A549 (cell line): ENCODE measurements around the gene IL1B. TPM values are rescaled to one million over a fixed set of nuclear protein-coding genes. Genes with fewer than 3 reads are reported as not detected.
A peak's percentile ranks its signal among the peaks of the same experiment; 100 is the strongest.

Experiments
- ATAC-seq, 2 experiments: fragments of 200-7000 bp in 1 of 2; fragments of >200 bp in 1 of 2; cut with Nextera tagmentation in 1 of 2; cut with Tn5 transposase in 1 of 2; 3 replicates each; pipeline versions ENCODE4 v1.8.0 to v1.9.1; 2018 to 2020; ENCODE audit warnings: mild to moderate bottlenecking in 1 of 2, moderate library complexity in 1 of 2
- CTCF ChIA-PET: fragments of 300-600 bp; sonication (Branson Sonifier 250); formaldehyde crosslinking; extraction: SDS; loops from one replicate; lab custom pipeline; 2021; ENCODE audit warnings: antibody characterized with exemption, inconsistent platforms; lab: Yijun Ruan, JAX
- POLR2A ChIA-PET: fragments of 350-600 bp; formaldehyde crosslinking; extraction: SDS; loops from one replicate; lab custom pipeline; 2021; ENCODE audit warnings: antibody characterized with exemption, inconsistent platforms; lab: Yijun Ruan, JAX
- DNase-seq, 2 experiments: peaks; one replicate each; pipeline versions ENCODE4 v3.0.0 to v3.0.0-alpha.2; 2011 to 2016; ENCODE audit warnings: low read depth in 1 of 2, low spot score in 1 of 2
- FAIRE-seq: peaks from 2 replicates; lab custom pipeline; 2011; peaks lifted over from hg19 to GRCh38; lab: Jason Lieb, UNC
- H3K27ac ChIP-seq, 2 experiments: fragments of >200 bp; sonication (Bioruptor Twin); formaldehyde crosslinking; 3 replicates each; pipeline ENCODE4 v1.5.1; 2016 to 2017
- H3K4me1 ChIP-seq: fragments of >200 bp; sonication (Bioruptor Twin); formaldehyde crosslinking; 3 replicates; pipeline ENCODE4 v1.6.1; 2016
- H3K4me2 ChIP-seq: fragments of >200 bp; sonication (Bioruptor Twin); formaldehyde crosslinking; 3 replicates; pipeline ENCODE4 v1.6.1; 2016
- H3K4me3 ChIP-seq: fragments of >200 bp; sonication (Bioruptor Twin); formaldehyde crosslinking; 3 replicates; pipeline ENCODE4 v1.5.1; 2016
- H3K9me3 ChIP-seq: fragments of >200 bp; sonication (Bioruptor Twin); formaldehyde crosslinking; 3 replicates; pipeline ENCODE4 v1.6.1; 2016
- CBX2 ChIP-seq: fragments of 200-600 bp; sonication (generic); IDR thresholded peaks from 2 replicates; pipeline ENCODE4 v1.6.1; 2016; ENCODE audit warnings: low read depth, mild to moderate bottlenecking, borderline replicate concordance
- CEBPB ChIP-seq, 2 experiments: fragments of >200 bp in 1 of 2; sonication (Bioruptor Twin) in 1 of 2; formaldehyde crosslinking in 1 of 2; IDR thresholded peaks; 2 replicates each; pipeline ENCODE4 v1.6.1; 2012 to 2016
- EHF ChIP-seq: fragments of 250-450 bp; sonication (Bioruptor Pico); IDR thresholded peaks from 2 replicates; pipeline ENCODE4 v1.5.0; 2020; ENCODE audit warnings: mild to moderate bottlenecking
- ESRRA ChIP-seq: fragments of 150-350 bp; IDR thresholded peaks from 2 replicates; pipeline ENCODE4 v1.6.1; 2014; ENCODE audit warnings: mild to moderate bottlenecking, low read length, borderline replicate concordance
- GATA3 ChIP-seq: IDR thresholded peaks from 2 replicates; pipeline ENCODE4 v1.6.1; 2012; ENCODE audit warnings: borderline replicate concordance
- HDAC2 ChIP-seq: fragments of 200-600 bp; sonication (generic); IDR thresholded peaks from 2 replicates; pipeline ENCODE4 v1.6.1; 2016
- JUN ChIP-seq, 2 experiments: fragments of >200 bp; sonication (Bioruptor Twin); formaldehyde crosslinking; IDR thresholded peaks; 2 replicates in 1 of 2; 3 replicates in 1 of 2; pipeline ENCODE4 v1.6.1; 2016 to 2017
- JUNB ChIP-seq: fragments of >200 bp; sonication (Bioruptor Twin); formaldehyde crosslinking; IDR thresholded peaks from 2 replicates; pipeline ENCODE4 v1.6.1; 2016
- KDM5A ChIP-seq: fragments of 200-600 bp; sonication (generic); IDR thresholded peaks from 2 replicates; pipeline ENCODE4 v1.6.1; 2016; ENCODE audit warnings: antibody characterized with exemption, mild to moderate bottlenecking
- MAFK ChIP-seq: fragments of 450-650 bp; IDR thresholded peaks from 2 replicates; pipeline ENCODE4 v1.6.1; 2014; ENCODE audit not compliant: partially characterized antibody
- MAZ ChIP-seq: fragments of 150-350 bp; IDR thresholded peaks from 2 replicates; pipeline ENCODE4 v1.6.1; 2014; ENCODE audit warnings: antibody characterized with exemption, low read depth, low read length, borderline replicate concordance
- NFE2L2 ChIP-seq: fragments of 150-350 bp; conservative IDR thresholded peaks from 2 replicates; pipeline ENCODE4 v1.6.1; 2014; ENCODE audit warnings: low read length
- NPAS2 ChIP-seq: fragments of 250-450 bp; sonication (Bioruptor Pico); IDR thresholded peaks from 2 replicates; pipeline ENCODE4 v1.8.0; 2022; ENCODE audit warnings: mild to moderate bottlenecking, moderate library complexity, borderline replicate concordance
- NR3C1 ChIP-seq: fragments of >200 bp; sonication (Bioruptor Twin); formaldehyde crosslinking; IDR thresholded peaks from 3 replicates; pipeline ENCODE4 v1.6.1; 2017
- POLR2A ChIP-seq: IDR thresholded peaks from 2 replicates; pipeline ENCODE4 v1.6.1; 2012; ENCODE audit warnings: mild to moderate bottlenecking, low read length
- POLR2AphosphoS2 ChIP-seq: conservative IDR thresholded peaks from 2 replicates; pipeline ENCODE4 v1.6.1; 2012; ENCODE audit warnings: low read length, improper control_type of control experiment, inconsistent platforms
- RCOR1 ChIP-seq: fragments of 150-350 bp; IDR thresholded peaks from 2 replicates; pipeline ENCODE4 v1.6.1; 2014; ENCODE audit warnings: antibody characterized with exemption, low read length, low read depth
- RNF2 ChIP-seq: fragments of 200-600 bp; sonication (generic); IDR thresholded peaks from 2 replicates; pipeline ENCODE4 v1.6.1; 2016; ENCODE audit warnings: low read depth, mild to moderate bottlenecking, antibody characterized with exemption, moderate library complexity, borderline replicate concordance
- SMC3 ChIP-seq: fragments of >200 bp; sonication (Bioruptor Twin); formaldehyde crosslinking; IDR thresholded peaks from 3 replicates; pipeline ENCODE4 v1.6.1; 2018; ENCODE audit warnings: inconsistent platforms
- WGBS: methylation state at CpG from one replicate; pipeline ENCODE4 v1.1.6; 2017; ENCODE audit errors: missing lambda C conversion rate; 5-methylcytosine and 5-hydroxymethylcytosine counted together
- polyA plus RNA-seq, 4 experiments: library from polyadenylated mRNA; depleted of rRNA in 3 of 4; stranded (reverse); fragments of >200 nt; fragmentation: RNase III in 1 of 4; extraction: RNeasy Plus Mini Kit Qiagen cat#74134 plus additional on column Dnase treatment in 1 of 4; gene quantifications; 2 replicates in 3 of 4; 3 replicates in 1 of 4; pipeline ENCODE4 v1.2.3, GENCODE V29; 2011 to 2017
- TF ChIP-seq, protein P1 (sequence below): IDR thresholded peaks from 2 replicates; pipeline ENCODE4 v1.6.1; 2012
- TF ChIP-seq, protein P2 (sequence below): IDR thresholded peaks from 2 replicates; pipeline ENCODE4 v1.6.1; 2012; ENCODE audit warnings: low read depth, borderline replicate concordance
- TF ChIP-seq, protein P3 (sequence below): fragments of >200 bp; sonication (Bioruptor Twin); formaldehyde crosslinking; IDR thresholded peaks from 3 replicates; pipeline ENCODE4 v1.6.1; 2016
- TF ChIP-seq, protein P4 (sequence below): fragments of 250-450 bp; sonication (Bioruptor Pico); IDR thresholded peaks from 2 replicates; pipeline ENCODE4 v1.5.0; 2021; ENCODE audit warnings: mild to moderate bottlenecking, moderate library complexity, borderline replicate concordance

The IL1B gene
- polyA plus RNA-seq, 2 of the 4 experiments (the other 2 are of a cell fraction) = 0.54 to 0.70 TPM

DNA sequence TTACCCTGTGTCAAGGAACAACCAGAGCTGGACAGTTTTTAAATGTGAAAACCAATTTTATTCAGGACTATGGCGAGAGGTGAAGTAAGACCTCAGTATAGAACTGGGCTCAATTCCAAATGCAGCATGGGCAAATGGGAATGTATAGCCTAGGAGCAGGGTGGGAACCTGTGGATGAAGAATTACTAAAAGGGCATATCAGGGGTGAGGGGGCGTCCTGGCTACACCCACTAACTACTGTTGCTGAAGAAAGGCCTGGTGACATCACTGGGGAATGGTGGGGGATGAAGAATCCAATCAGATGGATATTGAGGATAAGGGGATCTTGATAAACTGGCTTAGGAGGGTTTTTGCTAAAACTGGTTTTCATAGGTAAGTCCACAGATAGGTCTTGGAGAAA is 47.1 kb upstream of the IL1B start:
- Histone ChIP-seq H3K27ac (no peak overlapping the region), H3K4me1 (no peaks in the 10 kb centered on the region)
- CTCF ChIA-PET = interaction anchor here (1.3 to 2.2 kb wide), 3 partner anchors 58 to 157 kb away, joined by 3 to 6 read pairs (median 5); no protein-coding TSS in a partner anchor
- TF ChIP-seq NPAS2 (CRISPR knock-in tag) = no peak
- no peak for TF ChIP-seq KDM5A
- TF ChIP-seq RNF2 = no peak
- TF ChIP-seq, protein P1, sequence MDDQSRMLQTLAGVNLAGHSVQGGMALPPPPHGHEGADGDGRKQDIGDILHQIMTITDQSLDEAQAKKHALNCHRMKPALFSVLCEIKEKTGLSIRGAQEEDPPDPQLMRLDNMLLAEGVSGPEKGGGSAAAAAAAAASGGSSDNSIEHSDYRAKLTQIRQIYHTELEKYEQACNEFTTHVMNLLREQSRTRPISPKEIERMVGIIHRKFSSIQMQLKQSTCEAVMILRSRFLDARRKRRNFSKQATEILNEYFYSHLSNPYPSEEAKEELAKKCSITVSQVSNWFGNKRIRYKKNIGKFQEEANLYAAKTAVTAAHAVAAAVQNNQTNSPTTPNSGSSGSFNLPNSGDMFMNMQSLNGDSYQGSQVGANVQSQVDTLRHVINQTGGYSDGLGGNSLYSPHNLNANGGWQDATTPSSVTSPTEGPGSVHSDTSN = no peak
- TF ChIP-seq JUNB = no peak
- TF ChIP-seq RCOR1 = no peak
- no peak for TF ChIP-seq JUN (IDR thresholded peaks at IDR 0.05)
- TF ChIP-seq, protein P2, sequence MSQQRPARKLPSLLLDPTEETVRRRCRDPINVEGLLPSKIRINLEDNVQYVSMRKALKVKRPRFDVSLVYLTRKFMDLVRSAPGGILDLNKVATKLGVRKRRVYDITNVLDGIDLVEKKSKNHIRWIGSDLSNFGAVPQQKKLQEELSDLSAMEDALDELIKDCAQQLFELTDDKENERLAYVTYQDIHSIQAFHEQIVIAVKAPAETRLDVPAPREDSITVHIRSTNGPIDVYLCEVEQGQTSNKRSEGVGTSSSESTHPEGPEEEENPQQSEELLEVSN = no peak
- no peak for TF ChIP-seq MAZ
- TF ChIP-seq, all 56 proteins: peak for 0
- no peak for ATAC-seq
- 52% methylated on average over 2 of the region's 2 CpGs for WGBS
- no peak for DNase-seq
- no peak for FAIRE-seq
- Histone ChIP-seq H3K9me3 (no peaks in the 10 kb centered on the region), H3K4me2 (no peak overlapping the region), H3K4me3 (no peak overlapping the region)
- POLR2A ChIA-PET = no interaction called here

DNA sequence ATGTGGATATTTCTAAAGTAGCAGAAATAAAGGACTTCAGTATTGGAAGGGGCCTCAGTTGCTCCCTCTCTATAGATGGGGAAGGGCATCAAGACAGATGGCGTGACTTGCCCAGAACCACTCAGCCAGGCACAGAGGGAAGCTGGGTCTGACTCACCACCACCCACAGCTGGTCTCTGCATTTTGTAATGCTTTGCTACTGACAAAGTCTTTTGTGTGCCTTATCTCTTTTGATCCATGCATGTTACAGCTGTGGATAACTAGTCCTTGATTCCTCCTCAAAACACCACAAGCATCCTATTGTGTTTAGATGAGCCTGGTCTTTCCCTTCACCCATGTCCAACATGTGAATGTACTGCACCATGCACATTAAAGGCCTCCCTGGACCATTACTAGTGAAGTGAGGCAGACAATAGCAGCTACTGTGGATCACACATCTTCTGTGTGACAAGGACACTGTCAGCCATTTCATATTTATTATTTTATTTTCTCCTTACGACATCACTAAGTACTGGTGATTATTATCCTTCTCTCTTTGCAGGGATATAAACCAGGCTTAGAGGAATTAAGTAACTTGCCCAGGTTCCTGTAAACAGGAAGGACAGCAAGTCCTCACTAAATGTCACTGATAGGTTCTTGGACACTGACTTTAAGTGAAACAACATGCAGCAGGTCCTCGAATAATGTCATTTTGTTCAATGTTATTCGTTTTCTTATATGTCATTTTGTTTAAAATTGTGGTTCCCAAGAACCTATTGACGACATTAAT is 44.8 kb upstream of the IL1B start:
- TF ChIP-seq, protein P3, sequence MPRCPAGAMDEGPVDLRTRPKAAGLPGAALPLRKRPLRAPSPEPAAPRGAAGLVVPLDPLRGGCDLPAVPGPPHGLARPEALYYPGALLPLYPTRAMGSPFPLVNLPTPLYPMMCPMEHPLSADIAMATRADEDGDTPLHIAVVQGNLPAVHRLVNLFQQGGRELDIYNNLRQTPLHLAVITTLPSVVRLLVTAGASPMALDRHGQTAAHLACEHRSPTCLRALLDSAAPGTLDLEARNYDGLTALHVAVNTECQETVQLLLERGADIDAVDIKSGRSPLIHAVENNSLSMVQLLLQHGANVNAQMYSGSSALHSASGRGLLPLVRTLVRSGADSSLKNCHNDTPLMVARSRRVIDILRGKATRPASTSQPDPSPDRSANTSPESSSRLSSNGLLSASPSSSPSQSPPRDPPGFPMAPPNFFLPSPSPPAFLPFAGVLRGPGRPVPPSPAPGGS = no peak
- TF ChIP-seq ESRRA (no peak), CBX2 (no peak), POLR2A (no peak), EHF (CRISPR knock-in tag) (no peak), RNF2 (no peak), SMC3 (no peak), GATA3 (no peak), CEBPB (IDR thresholded peaks at IDR 0.05) (no peak), MAFK (no peak), JUNB (no peak), MAZ (no peak), RCOR1 (no peak), NPAS2 (CRISPR knock-in tag) (no peak)
- TF ChIP-seq, protein P2 = no peak
- TF ChIP-seq, all 56 proteins: peak for 0
- no peak overlapping the region for H3K4me3 ChIP-seq
- no peak for FAIRE-seq
- H3K4me1 ChIP-seq = no peaks in the 10 kb centered on the region
- H3K9me3 ChIP-seq = no peaks in the 10 kb centered on the region
- H3K27ac ChIP-seq = no peak overlapping the region
- WGBS = 65% methylated on average over 5 of the region's 5 CpGs
- H3K4me2 ChIP-seq = no peak overlapping the region
- POLR2A ChIA-PET = no interaction called here
- no peak for ATAC-seq
- no peak for DNase-seq
- CTCF ChIA-PET = interaction anchor here (0.6 to 1.9 kb wide), 2 partner anchors 78 to 132 kb away, joined by 3 to 8 read pairs; no protein-coding TSS in a partner anchor

DNA sequence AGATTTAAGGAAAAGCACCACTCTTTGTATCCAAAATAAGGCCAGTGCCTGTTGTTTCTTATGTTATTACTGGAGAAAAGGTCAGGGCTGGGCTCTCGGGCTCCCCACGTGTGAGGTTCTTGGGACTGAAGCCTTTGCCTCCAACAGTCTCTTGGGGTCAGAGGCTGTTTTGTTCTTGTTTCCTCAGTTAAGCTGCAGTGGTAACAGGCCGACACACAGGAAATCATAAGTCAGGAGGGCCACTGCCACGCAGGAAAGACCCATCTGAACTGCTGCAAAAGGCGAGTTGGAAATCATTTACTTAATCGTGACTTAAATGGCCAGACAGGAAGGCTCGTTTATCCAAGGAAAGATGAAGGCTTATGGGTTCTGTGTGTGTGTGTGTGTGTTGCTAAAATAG is 44.1 kb upstream of the IL1B start:
- FAIRE-seq = no peak
- CTCF ChIA-PET = no interaction called here
- 76% methylated on average over 7 of the region's 7 CpGs for WGBS
- Histone ChIP-seq H3K9me3 (no peaks in the 10 kb centered on the region), H3K4me1 (no peaks in the 10 kb centered on the region), H3K27ac (peak overlapping the region in 1 of 2 experiments; percentile 15; a peak in 1 of 6 replicates), H3K4me2 (no peak overlapping the region), H3K4me3 (no peak overlapping the region)
- POLR2A ChIA-PET = no interaction called here
- no peak for DNase-seq
- TF ChIP-seq HDAC2 (no peak), NR3C1 (no peak), RCOR1 (no peak), POLR2AphosphoS2 (no peak), EHF (CRISPR knock-in tag) (no peak), NFE2L2 (no peak)
- TF ChIP-seq, protein P4, sequence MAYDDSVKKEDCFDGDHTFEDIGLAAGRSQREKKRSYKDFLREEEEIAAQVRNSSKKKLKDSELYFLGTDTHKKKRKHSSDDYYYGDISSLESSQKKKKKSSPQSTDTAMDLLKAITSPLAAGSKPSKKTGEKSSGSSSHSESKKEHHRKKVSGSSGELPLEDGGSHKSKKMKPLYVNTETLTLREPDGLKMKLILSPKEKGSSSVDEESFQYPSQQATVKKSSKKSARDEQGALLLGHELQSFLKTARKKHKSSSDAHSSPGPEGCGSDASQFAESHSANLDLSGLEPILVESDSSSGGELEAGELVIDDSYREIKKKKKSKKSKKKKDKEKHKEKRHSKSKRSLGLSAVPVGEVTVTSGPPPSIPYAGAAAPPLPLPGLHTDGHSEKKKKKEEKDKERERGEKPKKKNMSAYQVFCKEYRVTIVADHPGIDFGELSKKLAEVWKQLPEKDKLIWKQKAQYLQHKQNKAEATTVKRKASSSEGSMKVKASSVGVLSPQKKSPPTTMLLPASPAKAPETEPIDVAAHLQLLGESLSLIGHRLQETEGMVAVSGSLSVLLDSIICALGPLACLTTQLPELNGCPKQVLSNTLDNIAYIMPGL (CRISPR knock-in tag) = no peak
- ATAC-seq = no peak
